HG02840 (cell line): ENCODE measurements around the gene C2CD3.
"Not testable (repeated sequence)": the region's sequence is repeated elsewhere in the genome, so short reads cannot be mapped to it uniquely, and the experiment has no call there.

Experiments
- ATAC-seq: cut with Tn5 transposase; IDR thresholded peaks from one replicate; pipeline ENCODE4 v1.9.1; 2021; ENCODE audit warnings: mild to moderate bottlenecking, moderate library complexity, moderate number of reproducible peaks; ENCODE audit not compliant: unreplicated experiment, low FRiP score

C2CD3 gene

GRCh38 chr11:74070723-74071492 is 99.9 kb downstream of the C2CD3 start:
- ATAC-seq = no peak

- no peak for ATAC-seq
Measured at GRCh38 chr11:74069146-74070046, 101.4 kb downstream of the C2CD3 start.

DNA sequence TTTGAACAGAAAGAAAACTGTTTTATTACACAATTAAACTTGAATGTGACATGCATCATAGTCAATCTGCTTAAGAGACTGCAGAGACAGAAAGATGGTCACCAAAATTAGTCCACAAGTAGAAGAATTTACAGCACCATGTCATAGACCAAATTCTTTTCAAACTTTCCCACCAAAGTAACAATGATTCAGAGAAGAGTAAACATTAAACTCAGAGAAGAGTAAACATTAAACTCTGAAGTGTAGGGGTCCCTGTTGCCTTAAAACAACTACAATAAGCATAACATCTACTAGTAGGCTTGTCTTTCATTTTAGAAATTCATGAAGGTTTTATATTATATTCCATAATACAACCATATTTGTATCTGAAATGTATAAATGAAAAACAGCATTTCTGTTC is 104.1 kb downstream of the C2CD3 start:
- not testable (repeated sequence) for ATAC-seq

- not testable (repeated sequence) for ATAC-seq
Measured at GRCh38 chr11:74065534-74065933, 105.3 kb downstream of the C2CD3 start.

GRCh38 chr11:74063628-74064027 is 107.2 kb downstream of the C2CD3 start:
- not testable (repeated sequence) for ATAC-seq

GRCh38 chr11:74061599-74061998 is 109.2 kb downstream of the C2CD3 start:
- ATAC-seq = not testable (repeated sequence)

- no peak for ATAC-seq
Measured at GRCh38 chr11:74057249-74058151, 113.3 kb downstream of the C2CD3 start.

GRCh38 chr11:74055938-74056337 is 114.9 kb downstream of the C2CD3 start:
- ATAC-seq = no peak

DNA sequence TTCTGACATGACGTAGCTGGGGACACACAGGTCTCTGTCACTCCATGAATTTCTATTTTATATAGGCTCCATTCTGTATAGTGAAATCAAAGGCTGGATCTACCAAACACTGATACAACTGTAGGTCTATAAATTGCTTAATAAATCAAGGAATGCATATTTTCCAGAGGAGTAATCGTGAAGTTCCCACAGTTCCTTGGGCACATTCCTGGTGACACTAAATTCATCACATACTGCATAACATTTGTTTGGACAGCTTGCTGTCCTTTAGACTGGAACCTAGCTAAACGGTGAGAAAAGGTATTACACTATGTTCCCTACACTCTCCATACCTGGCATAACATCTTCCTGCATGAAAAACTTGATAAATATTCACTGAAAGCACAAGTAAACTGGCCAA is 120.3 kb downstream of the C2CD3 start:
- ATAC-seq = no peak

DNA sequence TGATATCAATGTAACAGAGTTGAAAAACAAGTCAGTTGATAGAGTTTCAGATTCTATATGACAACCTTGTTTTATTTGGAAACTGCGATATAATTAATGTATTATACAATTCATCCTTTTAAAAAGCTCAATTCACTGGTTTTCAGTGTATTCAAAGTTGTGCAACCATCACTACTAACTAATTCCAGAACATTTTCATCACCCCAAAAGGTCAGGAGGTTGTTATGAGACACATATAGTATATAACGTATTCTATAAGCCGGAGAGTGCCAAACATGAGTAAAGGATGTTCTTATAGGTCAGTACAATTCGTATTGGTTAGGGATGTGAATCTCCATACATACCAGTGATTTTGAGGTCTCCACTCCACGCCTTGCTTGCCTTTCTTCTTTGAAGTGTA is 121.8 kb downstream of the C2CD3 start:
- no peak for ATAC-seq

- ATAC-seq = no peak
Measured at GRCh38 chr11:74044538-74044937, 126.3 kb downstream of the C2CD3 start.

- ATAC-seq = no peak
Measured at GRCh38 chr11:74043450-74043849, 127.4 kb downstream of the C2CD3 start.

DNA sequence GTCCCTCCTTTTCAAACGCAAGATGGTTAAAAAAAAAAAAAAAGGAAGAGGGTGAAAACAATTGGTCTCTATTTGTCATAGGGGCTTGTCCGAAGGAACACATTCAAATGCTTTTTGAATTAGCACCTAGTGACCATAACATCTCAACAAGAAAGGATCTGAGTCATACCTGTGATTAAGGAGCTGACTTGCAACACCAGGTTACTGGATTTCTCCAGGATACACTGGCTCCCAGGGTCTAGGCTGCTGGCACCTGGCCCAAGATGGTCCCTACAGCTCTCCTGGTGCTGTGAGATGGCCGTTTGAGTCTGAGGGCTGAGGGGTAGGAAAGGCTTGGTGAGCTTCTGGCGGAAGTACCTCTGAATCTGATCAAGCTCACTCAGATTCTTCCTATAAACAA is 133.5 kb downstream of the C2CD3 start:
- no peak for ATAC-seq

DNA sequence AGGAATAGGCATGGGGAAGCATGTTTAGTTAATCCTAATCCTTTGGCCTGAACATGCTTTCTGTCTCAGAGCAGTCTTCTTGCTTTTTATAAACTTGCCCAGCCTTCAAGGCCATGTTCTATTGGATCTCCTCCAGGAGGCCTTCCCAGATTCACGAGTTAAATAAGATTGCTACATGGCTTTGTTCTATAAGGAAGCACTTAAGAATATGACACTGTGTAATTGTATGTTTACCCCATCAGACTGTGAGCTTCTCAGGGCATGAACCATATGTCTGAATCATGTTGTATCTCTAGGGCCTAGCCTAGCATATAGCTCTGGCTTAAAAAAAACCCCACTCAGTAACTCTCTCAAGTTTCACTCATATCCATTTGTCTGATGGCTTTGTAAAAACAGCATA is 135.5 kb downstream of the C2CD3 start:
- ATAC-seq = no peak

GRCh38 chr11:74033046-74033445 is 137.8 kb downstream of the C2CD3 start:
- no peak for ATAC-seq

DNA sequence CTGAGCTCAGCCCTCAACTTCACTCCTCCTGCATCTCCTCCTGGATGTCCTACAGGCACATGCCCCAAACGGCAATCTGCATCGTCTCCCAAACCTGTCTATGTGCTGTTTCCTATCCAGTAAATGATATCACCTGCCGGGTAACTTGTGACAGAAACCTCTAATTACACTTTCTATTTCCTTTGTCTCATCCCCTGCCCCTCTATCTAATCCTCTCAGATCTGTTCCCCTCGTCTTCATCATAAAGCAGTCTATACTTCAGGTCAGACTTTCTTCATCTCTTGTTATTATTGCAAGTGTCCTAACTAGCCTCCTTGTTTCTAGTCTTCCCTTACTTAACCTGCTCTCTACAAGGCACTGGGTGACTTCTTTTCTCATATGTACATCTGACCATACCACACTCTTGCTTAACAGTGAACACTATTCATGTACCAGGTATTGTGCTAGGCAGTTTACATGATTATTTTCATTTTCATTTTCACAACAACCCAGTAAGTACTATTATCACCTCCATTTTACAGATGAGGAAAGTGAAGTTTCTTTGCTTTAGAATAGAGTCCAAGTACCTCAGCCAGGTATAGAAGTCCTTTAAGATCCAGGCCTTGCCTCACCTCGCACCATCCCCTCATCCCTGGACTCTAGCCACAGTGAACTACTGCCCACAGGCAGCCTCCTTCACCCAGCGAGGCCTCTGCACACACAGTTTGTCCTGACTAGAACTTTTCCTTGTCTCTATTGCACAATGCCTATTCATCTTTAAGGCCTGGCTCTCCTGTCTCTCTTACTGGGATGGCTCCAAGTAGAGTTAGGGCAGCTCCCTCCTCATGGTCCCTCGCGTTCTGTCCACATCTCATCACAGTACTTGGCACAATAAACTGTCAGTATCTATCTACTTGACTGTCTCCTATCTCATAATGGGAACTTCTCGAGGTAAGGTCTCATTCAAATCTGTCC is 139.8 kb downstream of the C2CD3 start:
- ATAC-seq = no peak

DNA sequence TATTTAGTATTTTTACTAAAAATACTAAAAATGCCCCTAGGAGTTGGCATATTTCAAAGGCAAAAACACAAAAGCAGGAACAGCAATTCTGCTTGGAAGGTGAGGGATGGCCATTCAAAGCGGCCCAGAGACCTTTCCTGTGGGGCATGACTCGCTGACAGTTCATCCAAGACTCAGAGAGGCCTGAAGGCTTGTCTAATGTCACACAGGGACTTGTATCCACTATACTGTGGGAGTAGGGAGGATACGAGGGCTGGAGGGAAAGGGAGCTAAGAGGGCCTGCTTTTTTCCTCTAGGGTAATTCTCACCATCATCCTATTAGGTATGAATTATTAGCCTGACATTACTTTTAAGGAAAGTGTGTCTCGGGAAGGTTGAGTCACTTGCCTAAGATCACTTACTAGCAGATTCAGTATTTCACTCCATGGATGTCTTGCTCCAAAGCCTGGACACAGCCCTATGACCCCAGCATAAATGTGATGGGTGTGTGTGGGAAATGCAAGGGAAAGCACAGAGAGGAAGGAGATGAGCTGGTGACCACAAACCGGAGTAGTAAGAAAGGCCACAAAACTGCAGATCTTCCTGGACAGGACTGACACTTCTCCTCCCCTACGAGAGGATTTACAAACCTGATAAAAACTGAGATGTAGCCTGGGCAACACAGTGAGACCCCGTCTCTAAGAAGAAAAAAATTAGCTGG is 145.2 kb downstream of the C2CD3 start:
- ATAC-seq = no peak

GRCh38 chr11:74024261-74025029 is 146.4 kb downstream of the C2CD3 start:
- ATAC-seq = no peak
